ENCODE data around the gene TBX15.

The TBX15 gene

DNA sequence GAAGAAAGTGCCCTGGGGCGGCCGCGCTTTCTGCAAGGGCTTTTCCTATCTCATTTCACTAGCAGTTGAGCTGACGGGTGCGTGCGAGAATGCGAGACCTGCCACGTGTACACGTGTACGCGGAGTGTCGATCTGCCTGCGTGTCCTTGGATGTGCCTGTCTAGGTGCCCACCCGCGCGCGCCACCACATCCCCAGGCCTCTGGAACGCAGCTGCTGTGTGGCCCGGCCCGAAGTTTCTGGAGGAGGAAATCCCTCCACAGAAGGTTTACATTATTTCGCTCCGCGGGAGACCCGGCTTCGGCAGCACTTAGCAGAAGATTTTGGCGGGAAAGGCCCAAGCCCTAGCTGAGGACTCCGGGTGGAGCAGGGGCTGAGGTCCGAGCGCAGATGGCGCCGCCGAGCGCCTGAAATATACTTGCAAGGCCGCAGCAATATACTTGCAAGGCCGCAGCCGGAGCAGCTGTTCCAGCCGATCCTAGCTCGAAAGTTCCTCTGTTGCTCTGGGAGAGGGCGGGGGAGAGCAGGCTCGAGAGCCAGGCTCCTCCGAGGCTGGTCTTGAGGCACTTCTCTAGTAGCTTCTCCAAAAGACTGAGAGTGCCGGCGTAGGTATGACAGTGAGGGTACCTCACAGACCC, 3.9 kb downstream of the TBX15 start:
- TF ChIP-seq, protein P1, sequence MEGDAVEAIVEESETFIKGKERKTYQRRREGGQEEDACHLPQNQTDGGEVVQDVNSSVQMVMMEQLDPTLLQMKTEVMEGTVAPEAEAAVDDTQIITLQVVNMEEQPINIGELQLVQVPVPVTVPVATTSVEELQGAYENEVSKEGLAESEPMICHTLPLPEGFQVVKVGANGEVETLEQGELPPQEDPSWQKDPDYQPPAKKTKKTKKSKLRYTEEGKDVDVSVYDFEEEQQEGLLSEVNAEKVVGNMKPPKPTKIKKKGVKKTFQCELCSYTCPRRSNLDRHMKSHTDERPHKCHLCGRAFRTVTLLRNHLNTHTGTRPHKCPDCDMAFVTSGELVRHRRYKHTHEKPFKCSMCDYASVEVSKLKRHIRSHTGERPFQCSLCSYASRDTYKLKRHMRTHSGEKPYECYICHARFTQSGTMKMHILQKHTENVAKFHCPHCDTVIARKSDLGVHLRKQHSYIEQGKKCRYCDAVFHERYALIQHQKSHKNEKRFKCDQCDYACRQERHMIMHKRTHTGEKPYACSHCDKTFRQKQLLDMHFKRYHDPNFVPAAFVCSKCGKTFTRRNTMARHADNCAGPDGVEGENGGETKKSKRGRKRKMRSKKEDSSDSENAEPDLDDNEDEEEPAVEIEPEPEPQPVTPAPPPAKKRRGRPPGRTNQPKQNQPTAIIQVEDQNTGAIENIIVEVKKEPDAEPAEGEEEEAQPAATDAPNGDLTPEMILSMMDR (IDR thresholded peaks at IDR 0.05; ENCODE audit: extremely low read depth, missing control alignments): no peak
- peak; percentile 26 for DNase-seq (ENCODE audit: low spot score)

- TF ChIP-seq, protein P1 (IDR thresholded peaks at IDR 0.05; ENCODE audit: extremely low read depth, missing control alignments): no peak
- peak; percentile 5 for DNase-seq (ENCODE audit: low spot score)
Observed at GRCh38 chr1:118983558-118984041, 4.5 kb downstream of the TBX15 start.

DNA sequence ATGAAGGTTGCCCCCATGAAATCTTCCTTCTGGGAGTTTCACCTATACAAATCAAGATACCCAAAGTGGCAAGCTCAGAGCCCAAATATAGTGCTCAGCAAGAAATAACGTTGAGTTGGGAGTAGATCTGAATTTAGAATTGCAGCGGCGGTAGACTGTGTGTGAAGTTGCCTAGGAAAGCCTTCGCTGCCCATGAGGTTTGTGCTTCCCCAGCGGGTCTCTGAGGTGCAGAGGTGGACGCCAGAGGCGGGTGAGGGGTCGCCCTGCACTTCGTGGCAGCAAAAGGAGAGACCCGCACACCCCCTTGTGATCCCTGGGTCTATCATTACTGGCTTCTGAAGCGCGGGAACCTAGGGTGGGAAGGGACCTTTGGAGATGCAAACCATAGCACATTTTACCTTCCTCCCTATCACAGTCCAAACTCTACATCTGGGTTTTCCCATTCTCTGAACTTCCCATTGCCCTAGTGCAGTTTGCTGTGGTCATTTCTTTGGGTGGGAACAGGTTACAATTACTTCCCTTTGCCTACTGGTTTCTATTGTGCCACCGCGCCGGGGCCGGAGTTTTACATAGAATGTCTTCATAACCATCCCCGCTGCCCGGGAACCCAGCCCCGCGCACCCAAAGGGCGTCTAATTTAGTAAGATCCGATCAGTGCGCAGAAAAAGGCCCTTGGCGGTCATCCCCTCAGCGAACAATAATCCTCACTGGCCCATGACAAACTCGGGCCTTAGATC, 5.2 kb downstream of the TBX15 start:
- TF ChIP-seq, protein P1 (IDR thresholded peaks at IDR 0.05; ENCODE audit: extremely low read depth, missing control alignments): no peak
- peak; percentile 11 for DNase-seq (ENCODE audit: low spot score)

DNA sequence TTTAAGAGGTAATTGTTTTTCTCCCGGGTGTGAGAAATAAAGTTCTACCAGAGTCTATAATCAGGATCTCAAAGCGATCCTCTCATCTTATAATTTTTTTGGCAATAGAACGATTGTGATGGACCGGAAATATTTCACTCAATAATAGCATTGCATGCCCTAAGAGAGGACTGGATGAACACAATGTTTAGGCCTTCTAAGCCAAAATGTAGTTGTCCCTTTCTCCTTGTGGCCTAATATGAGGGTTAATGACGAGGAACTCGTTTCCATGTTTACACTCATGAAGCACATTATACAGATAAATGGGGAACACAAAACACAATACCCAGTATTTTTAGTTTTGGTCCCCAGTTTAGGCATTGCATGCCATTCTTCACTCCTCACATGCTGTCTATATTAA, 5.9 kb downstream of the TBX15 start:
- TF ChIP-seq, protein P1 (IDR thresholded peaks at IDR 0.05; ENCODE audit: extremely low read depth, missing control alignments): no peak
- DNase-seq (ENCODE audit: low spot score): peak; percentile 11

GRCh38 chr1:118981436-118981835, 6.7 kb downstream of the TBX15 start:
- TF ChIP-seq, protein P1 (IDR thresholded peaks at IDR 0.05; ENCODE audit: extremely low read depth, missing control alignments): no peak
- DNase-seq (ENCODE audit: low spot score): peak; percentile 18

DNA sequence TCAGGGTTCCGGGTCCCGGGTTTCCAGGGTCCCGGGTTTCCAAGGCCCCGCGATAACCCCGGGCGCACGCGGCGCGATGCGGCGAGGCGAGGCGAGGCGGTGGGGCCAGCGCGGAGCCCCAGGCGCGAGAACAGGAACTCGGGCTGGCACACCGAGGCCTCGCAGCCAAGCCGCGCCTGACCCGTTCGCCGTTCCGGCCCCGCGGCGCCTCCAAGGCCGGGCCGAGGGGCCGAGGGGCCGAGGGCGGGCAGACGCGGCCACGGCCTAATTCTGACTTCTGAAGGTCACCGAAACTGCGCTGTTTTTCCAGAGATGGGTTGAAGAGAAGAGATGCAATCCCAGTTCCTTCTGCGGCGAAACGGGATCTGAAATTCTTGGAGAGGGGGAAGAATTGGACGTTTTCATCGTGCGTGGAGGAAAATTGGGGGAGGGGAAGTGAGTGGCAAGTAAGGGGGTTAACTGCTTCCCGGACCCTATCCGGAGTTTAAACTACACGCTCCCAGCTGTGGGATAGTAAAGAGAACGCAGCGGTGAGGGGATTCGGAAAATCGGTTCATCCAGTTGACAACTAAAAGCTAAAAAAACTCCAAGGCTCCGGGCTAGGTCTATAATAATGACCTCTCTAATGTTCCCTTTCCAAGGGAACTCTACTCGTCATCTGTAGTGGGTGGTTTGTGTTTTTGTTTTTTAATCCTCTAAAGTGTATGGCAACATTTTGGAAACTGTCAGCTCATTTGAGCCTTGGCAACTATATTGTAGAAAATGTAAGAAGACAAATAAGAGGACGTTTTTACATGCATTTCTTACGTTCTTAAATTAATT, 8.2 kb downstream of the TBX15 start:
- TF ChIP-seq, protein P1 (IDR thresholded peaks at IDR 0.05; ENCODE audit: extremely low read depth, missing control alignments): no peak
- peak; percentile 14 for DNase-seq (ENCODE audit: low spot score)
